Measurements from ENCODE around the gene MEG3.
"Not testable (repeated sequence)": the region's sequence is repeated elsewhere in the genome, so short reads cannot be mapped to it uniquely, and the experiment has no call there.

Gene MEG3

DNA sequence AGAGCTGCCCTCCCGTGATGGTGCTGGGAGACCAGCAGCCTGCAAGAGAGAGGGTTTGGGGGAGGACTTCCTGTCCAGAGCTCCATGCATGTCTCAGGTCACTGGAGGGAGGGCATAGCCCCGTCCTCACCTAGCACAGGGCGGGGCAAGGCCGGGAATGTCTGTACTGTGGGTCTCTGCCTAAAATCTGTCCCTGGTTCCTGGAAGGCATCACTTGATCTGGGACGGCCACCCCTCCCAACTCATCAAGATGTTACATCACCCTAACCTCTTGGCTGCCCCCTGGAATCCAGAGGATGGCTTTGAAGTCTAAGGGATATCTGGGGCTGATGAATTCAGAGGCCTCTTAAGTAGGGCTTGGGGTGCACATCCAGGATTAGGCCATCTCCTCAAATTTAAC lies 37.0 kb upstream of the MEG3 start:
- no peak for DNase-seq (ENCODE audit: low read depth in 2 of 2)

DNA sequence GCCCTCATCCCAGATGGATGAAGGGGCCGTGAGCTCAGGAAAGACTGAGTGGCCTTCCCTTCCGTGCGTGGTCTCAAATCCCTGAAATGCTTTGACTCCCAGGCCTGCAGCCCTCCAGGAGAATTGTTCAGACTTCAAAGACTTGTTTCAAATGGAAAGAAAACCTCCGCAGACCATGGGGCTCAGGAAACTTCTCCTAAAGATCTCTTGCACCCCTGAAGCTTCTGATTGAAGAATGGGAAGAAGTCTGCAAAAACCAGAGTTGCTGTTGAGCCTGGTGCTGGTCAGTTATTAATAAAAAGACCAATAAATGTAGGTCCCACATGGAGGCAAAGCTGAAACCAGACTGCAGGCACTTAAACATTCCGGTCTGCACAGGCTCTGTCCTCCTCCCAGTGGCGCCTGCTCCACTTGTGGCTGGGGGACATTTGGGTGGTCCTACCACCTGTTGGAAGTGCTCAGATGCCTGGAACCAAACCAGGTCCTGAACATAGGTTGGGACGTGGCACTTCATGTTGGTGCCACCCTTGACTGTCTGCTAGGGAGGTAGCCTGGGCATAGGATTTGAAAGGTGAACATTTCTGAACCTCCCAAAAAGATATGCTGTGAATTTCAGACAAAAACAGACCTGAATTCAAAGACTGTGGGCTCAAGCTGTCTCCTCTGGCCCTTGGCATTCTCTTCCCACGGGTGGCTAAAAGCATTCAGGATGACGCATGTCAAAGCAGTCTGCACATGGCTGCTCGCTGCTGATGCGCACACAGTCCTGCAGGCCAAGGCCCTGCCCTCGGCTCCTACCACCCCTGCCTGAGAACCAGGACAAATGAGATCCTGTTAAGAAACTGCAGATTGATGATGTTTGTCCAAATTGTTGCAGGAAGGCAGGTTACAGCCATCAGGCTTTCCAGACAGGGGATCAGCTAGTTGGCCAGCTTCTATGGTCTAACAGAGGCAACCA lies 36.2 kb upstream of the MEG3 start:
- no peak for DNase-seq (ENCODE audit: low read depth in 2 of 2)

DNA sequence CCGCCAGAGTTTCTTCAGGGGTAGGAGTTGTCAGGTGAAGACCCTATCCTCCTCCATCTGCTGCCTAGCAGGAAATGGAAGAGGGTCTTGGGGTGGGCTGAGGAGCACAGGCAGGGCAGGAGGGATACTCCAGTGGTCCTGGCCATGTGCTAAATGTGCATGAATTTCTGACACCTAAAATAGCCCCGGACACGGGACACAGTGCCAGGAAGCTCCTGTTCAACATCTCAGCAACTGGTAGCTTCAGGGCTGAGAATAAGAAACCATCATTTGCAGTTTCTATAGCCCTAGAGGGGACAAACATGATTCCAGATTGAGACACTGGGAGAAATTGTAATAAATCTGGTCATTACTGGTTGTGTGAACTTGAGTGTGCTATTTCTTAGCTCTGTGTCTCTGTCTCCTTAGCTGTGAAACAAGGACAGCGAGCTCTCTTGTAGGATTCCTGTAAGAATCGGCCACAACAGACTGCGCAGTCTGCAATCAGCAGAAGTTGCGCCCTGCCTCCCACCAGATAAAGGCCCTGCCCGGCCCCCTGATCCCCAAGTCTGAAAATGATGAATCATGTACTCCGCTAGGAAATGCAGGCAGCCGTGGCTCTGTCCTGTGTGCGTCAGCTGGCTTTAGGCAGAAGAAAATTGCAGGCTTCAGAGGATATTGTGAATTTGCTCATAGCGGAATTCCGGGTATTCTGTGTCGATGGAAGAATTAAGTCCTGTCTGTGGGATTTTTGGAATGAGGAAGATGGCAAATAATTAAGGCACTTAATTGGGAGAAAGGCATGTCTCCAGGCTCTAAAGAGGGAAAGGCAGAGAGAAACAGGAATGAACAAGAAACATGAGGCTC lies 35.2 kb upstream of the MEG3 start:
- DNase-seq (ENCODE audit: low read depth in 2 of 2): no peak

DNA sequence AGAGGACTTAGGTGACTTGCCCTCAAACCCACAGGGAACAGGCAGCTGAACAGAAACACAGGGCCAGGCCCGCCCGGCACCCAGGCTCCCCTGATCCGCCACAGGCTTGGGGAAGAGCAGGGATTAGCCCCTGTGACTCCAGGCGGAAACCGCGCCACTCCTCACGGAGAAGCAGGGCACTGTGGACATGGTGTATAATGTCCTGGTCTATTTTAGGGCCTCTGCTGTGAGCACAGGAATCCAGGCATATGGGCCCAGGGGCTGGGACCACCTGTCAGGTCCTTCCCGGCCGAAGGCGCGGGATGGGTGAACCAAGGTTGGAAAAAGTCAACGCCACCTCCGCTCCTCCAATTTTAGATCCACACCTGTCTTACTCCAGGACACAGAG lies 34.6 kb upstream of the MEG3 start:
- no peak for DNase-seq (ENCODE audit: low read depth in 2 of 2)

DNA sequence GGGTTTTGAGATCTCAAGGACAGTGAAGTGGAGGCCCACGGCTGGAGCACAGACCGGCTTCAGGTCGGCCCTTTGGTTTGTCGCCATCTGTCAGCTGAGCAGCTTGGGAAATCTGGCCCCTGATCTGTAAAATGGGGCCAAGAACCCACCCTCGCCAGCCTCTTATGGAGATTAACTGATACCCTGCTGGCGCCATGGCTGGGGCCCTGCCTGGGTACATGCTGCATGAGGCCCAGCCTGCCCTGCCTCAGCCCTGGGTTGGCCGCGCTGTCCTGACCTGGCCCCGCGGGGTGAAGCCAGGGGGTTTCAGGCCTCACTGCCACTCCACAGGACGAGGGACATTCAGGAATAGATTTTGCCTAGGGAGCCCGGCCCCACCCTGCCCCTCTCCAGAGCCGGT lies 33.9 kb upstream of the MEG3 start:
- DNase-seq (ENCODE audit: low read depth in 2 of 2): no peak

DNA sequence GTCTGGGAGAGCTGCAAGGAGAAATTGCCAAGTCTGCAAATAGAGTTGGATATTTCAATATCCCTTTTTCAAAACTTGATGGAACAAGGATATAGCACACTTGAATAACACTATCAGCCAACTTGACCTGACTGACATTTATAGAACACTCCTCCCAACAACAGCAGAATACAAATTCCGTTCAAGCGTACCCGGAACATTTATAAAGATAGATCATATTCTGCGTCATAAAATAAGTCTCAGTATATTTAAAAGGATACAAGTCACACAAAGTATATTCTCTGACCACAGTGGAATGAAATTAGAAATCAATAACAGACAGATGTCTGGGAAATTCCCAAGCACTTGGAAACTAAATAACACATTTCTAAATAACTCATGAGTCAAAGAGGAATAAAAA lies 29.0 kb upstream of the MEG3 start:
- DNase-seq (ENCODE audit: low read depth in 2 of 2): no peak

DNA sequence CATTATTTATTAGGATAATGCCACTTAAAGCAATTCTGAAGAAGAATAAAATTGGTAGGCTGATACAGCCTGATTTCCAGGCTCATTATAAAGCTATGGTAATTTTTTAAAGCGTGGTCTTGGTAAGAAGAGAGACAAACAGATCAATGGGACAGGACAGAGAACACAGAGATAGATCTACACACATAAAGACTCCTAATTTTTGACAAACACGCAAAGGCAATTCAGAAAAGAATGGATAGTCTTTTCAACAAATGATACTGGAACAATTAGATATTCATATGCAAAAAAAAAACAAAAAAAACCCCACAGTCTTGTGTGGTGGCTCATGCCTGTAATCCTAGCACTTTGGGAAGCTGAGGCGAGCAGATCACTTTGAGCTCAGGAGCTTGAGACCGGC lies 25.9 kb upstream of the MEG3 start:
- no peak for DNase-seq (ENCODE audit: low read depth in 2 of 2)

DNA sequence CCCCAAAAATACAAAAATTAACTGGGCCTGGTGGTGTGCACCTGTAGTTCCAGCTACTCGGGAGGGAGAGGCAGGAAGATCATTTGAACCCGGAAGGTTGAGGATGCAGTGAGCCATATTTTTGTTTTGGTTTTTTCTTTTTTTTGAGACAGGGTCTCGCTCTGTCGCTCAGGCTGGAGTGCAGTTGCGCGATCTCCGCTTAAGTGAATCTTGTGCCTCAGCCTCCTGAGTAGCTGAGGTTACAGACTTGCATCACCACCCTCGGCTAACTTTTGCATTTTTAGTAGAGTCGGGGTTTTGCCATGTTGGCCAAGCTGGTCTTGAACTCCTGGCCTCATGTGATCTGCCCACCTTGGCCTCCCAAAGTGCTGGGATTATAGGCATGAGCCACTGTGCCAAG lies 24.5 kb upstream of the MEG3 start:
- DNase-seq (ENCODE audit: low read depth in 2 of 2): not testable (repeated sequence)

DNA sequence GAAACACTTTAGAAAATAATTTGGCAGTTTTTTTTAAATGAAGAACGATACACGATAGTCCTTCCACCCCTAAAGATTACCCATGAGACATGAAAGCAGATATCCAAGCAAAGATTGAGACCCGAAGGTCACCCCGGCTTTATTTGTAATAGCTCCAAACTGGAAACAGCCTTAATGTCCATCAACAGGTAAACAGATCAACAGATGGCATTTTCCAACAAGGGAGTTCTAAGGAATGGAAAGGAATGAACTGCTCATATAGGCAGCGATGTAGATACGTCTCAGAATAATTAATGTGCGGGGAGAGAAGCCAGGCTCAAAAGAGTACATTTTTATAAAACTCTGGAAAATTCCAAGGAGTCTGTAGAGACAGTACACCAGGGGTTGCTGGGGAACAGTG lies 23.7 kb upstream of the MEG3 start:
- no peak for DNase-seq (ENCODE audit: low read depth in 2 of 2)

DNA sequence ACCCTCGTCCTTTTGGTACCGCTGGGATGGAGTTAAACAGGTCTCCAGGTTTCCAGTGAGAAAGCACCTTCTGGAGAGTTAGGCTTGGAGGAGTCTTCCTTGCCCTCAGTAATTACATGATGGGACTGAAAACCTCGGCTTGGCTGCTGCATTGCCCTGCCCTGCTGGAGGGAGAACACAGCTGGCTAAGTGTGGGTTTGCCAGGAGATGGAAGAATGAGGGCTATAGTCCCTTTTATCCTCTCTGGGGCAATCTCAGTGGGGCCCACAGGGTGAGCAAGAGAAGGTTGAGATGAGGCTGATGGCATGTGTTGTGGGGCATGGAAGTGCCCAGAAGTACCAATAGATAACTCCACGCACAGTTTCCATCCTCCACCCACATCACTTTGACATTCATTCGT lies 23.2 kb upstream of the MEG3 start:
- DNase-seq (ENCODE audit: low read depth in 2 of 2): no peak

DNA sequence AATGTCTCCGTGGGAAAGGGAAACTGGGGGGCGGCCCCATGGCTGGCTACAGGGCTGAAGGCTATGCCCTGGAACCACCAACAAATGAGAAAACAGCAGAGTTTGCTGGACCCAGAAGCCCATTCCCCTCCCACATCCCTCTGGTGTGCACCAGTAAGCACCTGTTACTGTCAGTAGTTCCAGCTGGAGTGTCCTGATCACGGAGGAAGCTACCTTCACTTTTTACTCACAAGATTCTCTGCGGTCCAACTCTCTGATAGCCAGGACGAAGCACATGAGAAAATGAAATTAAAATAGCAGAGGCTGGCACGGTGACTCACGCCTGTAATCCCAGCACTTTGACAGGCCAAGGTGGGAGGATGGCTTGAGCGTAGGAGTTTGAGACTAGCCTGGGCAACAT lies 22.7 kb upstream of the MEG3 start:
- DNase-seq (ENCODE audit: low read depth in 2 of 2): no peak

DNA sequence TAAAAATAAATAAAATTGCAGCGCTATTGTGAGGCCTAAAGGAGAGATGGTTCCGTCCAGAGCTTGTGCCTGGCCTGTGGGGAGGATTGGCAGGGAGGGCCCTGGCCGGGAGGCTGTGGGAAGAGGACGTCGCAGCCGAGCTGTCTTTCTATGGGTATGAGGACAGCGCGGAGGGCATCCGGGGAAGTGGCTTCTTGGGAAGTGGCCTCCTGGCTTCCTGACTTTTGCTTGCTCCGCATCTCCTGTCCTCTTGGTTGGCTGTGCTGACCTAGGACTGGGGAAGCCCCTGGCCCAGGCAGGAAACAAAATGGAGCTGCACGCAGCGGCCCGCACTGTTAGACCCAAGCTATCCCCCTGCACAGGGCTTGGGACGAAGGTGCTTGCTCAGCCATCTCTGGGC lies 22.2 kb upstream of the MEG3 start:
- no peak for DNase-seq (ENCODE audit: low read depth in 2 of 2)

DNA sequence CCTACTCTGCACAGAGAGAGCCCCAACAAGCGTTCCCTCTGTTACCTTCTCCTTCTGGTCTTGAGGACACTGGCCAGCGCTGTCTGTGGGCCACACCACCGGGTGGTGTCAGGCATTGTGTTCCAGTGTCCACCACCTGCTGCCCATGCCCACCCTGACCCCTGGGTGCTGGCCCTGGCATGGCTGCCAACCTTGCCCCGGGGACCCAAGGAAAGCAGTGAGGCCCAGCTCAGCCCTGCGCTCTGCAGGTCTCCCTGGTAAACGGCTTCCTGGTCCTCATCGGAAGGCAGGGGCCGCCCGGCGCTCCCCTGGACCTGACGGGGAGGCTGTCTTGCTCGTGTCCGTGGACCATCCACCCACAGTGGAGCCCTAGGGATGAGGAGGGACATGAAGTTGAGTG lies 21.8 kb upstream of the MEG3 start:
- DNase-seq (ENCODE audit: low read depth in 2 of 2): no peak

DNA sequence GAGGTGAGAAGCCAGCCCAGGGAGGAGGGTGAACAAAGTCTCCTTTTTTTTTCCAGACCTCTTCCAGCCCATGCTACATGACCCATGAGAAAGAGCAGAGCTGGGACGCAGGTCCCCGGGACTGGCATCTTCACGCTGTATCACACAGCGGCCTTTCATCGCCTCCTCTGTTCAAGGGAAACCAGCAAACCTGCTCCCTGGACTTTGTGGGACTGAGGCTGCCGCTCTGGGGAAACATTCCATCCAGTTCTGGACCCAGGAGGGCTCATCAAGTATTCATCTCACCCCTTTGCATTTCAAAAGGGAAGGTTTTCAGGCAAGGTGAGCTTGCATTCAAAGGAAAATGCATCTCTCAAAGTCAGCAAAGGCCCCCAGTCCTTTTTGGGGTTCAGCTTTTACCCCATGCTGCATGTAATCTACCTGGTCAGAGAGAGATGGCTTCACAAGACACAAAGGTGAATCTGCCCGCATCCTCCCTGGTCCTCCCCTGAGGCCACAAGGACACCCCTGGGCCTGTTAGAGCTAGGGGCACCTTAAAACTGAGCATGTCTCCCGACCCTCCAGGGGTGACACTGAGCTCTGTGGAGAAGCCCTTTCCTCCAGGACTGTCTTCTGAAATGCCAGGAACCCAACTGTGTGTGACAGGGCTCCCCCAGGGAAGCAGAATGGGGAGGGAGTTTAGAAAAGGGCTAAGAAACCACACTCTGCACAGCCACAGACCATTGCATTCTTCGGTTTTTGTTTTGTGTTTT lies 21.2 kb upstream of the MEG3 start:
- DNase-seq (ENCODE audit: low read depth in 2 of 2): no peak

DNA sequence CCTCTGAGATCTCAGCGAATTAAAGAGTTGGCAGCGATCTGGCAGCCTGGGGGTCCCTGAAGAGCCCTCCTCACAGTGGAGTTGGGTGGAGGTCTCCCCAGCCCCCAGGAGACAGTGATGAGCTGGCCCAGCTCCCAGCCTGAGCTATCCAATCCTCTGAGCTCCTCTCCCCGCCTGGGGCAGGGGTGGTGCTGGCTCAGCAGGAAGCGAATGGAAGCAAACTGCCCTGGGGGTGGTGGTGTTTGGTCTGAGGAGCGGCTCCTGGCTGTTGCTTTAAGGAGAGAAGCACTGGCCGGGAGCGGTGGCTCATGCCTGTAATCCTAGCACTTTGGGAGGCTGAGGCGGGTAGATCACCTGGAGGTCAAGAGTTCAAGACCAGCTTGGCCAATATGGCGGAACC lies 19.5 kb upstream of the MEG3 start:
- no peak for DNase-seq (ENCODE audit: low read depth in 2 of 2)

DNA sequence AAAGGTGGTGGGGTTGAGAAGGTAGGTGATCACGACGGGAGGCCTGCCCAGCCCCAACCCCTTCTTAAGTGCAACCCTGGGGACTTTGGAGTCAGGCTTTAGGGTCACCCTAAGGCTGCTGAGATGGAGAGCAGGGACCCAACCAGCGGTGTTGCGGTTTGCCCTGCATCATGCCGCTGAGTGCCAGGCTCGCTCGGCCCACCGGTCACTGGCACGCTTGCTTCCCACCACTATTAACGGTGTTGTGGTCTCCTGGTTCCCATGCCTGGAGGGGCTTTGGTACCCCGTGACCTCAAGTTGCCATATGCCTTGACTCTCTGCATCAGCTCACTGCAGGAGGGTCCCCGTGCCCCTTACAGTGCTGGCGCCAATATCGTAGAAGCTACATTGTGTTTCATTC lies 18.4 kb upstream of the MEG3 start:
- DNase-seq (ENCODE audit: low read depth in 2 of 2): no peak

DNA sequence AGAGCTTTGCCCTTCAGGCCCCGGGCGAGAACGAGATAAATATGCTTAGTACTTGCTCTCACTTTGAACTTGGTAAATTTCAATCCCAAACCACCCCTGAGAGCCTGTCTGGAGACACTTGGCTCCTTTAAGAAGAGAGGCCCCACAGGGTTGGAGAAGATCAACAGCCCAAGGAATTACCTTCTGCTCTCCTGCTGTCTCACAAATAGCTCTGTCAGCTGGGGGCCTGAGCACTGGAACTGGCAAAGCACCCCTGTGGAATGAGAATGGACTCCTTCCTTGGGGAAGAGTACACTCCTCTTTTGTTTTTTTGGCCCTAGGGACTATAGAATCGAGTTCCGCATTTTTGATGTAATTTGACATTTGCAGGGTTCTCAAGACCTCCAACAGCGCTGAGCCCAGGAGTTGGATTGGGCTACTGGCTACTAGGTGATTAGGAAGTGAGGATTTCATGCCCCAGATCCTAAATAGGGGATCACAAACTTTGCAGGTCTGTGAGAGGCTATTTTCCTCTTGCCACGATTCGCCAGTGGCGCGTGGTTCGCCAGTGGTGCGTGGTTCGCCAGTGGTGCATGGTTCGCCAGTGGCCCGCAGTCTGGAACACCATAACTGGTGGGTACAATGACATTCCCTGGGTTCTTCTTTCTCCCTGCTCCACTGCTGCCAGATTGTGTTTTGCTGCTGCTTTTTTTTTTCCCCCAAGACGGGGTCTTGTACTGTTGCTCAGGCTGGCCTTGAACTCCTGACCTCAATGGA lies 17.8 kb upstream of the MEG3 start:
- no peak for DNase-seq (ENCODE audit: low read depth in 2 of 2)

DNA sequence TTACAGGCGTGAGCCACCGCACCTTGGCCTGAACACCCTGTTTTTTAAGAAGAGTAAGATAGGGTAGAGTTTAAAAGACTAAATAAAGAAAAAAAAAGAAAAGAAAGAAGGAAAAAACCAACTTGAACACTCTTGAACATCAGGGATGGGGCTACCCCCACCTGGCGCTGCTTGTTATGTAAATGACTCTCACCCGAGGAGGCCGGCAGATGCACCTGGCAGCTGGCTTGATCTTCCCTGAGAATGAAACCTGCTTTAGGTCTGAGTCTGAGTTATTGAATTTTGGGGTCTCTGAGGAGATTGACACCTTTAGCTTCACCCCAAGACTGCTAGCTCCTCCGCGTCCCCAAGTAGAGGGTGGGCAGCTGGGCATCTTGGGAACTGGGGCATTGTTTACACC lies 15.5 kb upstream of the MEG3 start:
- DNase-seq (ENCODE audit: low read depth in 2 of 2): no peak

DNA sequence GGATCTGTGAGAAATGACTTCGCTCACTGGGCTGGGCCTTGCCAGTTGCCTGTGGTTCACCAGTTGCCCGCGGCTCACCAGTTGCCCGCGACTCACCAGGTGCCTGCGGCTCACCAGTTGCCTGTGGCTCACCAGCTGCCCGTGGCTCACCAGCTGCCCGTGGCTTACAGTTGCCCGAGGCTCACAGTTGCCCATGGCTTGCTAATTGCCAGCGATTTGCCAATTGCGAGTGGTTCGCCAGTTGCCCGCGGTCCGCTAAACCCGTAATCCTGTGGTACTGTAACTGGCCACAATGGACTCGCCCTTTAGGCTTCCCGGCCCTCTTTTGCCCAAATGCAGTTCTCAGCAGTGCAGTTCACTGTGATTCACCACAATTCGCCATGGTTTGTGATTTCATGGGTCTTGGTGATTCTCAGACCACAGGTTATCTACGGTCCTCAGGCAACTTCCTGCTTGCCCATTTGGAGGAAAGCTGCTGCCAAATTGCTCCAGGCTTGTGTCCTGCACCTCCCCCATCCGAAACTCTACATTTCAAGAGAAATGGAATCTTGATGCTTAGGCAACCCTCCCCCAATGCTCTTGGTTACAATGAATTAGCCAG lies 15.0 kb upstream of the MEG3 start:
- DNase-seq (ENCODE audit: low read depth in 2 of 2): no peak

DNA sequence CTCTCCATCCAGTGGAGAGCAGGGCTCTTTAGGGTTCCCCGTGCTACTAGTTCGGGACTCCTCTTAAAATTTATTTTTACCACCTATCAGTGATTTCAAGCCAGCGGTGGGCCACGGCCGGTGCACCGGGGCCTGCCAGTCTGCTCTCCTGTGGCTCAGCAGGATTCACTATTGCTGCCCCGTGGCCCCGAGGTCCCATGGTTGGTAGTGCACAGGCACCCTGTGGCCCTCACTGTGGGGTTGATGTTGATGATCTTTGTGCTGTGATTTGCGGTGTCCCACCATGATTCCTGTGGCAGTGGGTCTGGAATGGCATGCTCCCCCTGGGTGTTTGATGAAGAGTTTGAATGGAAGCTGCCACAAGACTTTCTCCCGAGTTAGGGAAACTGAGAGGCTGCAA lies 12.6 kb upstream of the MEG3 start:
- no peak for DNase-seq (ENCODE audit: low read depth in 2 of 2)

Data from stimulated activated CD8-positive, alpha-beta memory T cell treated with anti-CD3 and anti-CD28 coated beads, Interleukin-7, amount 100 ng/mL, for 1 hour (primary cell).